Hematopoietic multipotent progenitor cell (in vitro differentiated cells): ENCODE data around the gene CYP46A1. TPM values are rescaled to one million over a fixed set of nuclear protein-coding genes. Genes with fewer than 3 reads are reported as not detected.

ENCODE experiments used
- DNase-seq, 3 donors: peaks; one replicate each; pipeline ENCODE4 v3.0.0-alpha.2; 2011 to 2015; ENCODE audit warnings: low read depth in 2 of 3, low spot score in 2 of 3
- total RNA-seq: library from RNA; depleted of rRNA; stranded (reverse); fragments of >200 nt; gene quantifications from one replicate; pipeline ENCODE4 v1.2.3, GENCODE V29; 2012

CYP46A1 gene
- total RNA-seq, 1 donor = not detected

DNA sequence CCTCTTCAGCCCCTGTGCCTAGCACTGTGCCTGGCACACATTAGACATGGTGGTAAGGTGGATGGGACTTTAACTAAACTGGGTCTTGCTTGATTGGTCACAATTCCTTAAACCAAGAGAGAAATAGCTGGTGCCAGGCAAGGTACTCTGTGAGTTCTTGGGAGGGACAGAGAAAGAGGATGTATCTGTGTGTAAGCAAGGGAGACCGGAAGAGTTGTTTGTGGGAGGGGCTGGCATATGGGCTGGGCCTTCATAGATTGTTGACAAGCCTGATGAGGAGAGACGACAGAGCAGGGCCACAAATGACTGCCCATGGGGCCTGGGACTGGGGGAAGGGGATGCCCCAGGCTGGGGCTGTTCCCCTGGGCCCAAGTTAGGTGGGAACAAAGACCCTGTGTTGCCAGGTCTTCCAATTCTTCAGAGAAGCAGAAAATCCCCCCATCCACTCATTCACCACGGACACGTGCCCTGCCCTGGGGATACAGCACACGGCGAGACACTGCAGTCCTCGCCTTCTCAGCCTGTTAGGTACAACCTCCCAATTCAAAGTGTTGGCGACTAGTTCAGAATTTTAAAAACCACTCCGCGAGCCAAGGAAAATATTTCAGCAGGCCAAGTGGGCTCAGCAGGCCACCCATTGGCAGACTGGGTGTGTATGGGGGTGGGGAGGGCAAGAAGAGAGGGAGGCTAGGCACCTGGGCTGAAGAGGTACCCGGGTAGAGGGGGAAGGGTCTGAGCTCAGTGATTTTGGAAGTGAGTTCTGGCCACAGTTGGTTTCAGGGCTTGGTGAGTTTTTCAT is 11.4 kb upstream of the CYP46A1 start:
- DNase-seq = peak in 1 of 3 donors; percentile 13

- DNase-seq = no peak
These were observed 10.6 kb upstream of the CYP46A1 start for GRCh38 chr14:99673305-99674063.

GRCh38 chr14:99674064-99674650 is 9.9 kb upstream of the CYP46A1 start:
- no peak for DNase-seq

DNA sequence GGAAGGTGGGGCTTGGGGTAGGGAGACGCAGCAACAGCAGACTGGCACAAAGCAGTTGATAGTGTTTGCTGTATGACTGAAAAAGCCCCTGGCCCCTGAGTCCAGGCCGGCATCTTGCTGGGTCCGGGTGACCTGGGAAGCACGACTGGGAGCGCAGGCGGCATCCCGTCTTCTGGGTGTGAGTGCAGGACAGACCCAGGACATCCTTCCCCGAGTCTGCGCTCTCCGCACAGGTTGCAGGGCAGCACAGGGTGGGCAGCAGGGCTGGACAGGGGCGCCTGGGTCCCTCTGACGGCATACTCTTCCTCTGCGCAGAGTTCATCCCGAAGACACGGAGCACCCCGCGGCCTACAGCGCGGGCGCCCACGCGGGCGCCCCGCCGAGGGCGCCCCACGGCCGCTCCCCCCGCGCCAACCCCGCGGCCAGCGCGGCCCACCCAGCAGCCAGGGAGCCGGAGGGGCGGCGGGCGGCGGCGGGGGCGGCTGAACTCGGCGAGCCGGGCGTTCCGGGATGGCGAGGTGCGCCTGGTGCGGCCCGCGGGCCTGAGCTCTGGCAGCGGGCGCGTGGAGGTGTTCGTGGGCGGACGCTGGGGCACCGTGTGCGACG is 9.2 kb upstream of the CYP46A1 start:
- no peak for DNase-seq

- no peak for DNase-seq
These were observed 8.7 kb upstream of the CYP46A1 start for GRCh38 chr14:99675382-99675835.

- DNase-seq = no peak
These were observed 8.1 kb upstream of the CYP46A1 start for GRCh38 chr14:99675951-99676350.

- no peak for DNase-seq
These were observed 7.4 kb upstream of the CYP46A1 start for GRCh38 chr14:99676657-99677056.

DNA sequence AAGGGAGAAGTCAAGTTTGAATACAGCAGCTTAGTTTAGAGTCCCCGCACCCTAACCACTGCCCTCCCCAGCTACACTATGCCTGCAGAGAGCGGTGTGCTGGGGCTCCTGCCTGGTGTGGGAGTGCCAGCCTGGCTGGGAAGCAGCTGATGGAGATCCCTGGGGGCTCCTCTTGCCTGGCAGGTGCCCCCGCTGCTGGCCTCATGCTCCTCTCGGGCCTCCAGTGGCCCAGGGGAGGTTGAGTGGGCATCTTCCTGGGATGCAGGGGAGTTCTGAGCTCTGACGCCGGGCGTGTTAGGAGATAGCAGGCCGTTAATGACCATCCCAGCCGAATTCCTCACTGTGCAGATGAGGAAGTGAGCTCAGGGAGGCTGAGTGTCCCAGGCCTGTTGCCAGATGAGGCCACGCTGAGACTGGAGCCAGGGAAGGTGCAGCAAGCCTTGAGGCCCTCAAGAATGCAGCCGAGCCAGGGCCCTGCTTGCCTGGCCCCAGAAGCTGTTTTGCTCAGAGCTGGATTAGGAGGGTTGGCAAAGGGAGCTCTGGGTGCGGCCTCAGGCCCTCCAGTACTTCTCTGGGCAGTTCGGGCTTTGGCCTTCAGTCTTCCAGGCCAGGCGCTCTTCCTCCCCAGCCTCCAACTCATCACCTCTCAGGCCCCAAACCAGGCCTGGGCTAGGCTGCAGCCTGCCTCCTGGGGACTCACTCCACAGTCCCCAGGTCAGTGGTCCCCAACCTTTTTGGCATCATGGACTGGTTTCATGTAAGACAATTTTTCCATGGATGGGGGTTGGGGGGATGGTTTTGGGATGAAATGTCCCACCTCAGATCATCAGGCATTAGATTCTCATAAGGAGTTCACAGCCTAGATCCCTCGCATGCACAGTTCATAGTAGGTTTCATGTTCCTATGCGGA is 6.6 kb upstream of the CYP46A1 start:
- DNase-seq = no peak

- DNase-seq = no peak
These were observed 5.9 kb upstream of the CYP46A1 start for GRCh38 chr14:99678198-99678597.

- DNase-seq = no peak
These were observed 5.0 kb upstream of the CYP46A1 start for GRCh38 chr14:99679111-99679510.

GRCh38 chr14:99679543-99679942 is 4.6 kb upstream of the CYP46A1 start:
- no peak for DNase-seq

GRCh38 chr14:99679996-99680395 is 4.1 kb upstream of the CYP46A1 start:
- DNase-seq = no peak

DNA sequence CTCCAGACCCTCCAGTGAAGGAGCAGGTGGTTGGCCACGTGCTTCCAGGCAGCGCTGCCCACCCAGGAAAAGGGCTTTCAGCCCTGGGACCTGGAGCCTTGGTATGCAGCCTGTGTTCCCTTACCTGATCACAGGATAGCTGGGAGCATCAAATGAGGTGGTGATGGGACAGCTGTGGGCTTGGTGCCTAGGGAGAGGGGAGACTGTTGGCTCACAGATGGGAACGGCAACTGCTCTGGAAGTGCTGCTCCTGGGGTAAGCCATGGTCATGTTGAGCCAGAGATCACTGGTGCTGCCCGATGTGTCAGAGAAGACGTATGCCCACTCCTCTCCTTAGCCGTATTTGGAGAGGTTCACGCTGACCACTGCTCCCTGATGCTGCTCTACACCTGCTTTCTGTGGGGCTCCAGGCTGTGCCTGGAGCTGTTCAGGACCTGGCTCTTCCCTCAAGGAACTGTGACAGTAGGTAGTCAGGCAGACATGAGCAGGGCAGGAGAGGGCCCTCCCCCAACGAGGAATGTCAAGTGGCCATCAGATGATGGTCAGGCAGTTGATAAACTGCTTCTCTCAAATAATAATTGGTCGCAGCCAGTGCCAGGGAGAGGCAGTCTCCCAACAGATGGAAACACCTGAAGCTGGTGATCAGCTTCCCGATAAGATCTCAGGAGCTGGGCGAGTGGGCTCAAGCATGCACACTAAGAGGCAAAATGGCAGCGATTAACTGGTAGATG is 2.8 kb upstream of the CYP46A1 start:
- DNase-seq = no peak

DNA sequence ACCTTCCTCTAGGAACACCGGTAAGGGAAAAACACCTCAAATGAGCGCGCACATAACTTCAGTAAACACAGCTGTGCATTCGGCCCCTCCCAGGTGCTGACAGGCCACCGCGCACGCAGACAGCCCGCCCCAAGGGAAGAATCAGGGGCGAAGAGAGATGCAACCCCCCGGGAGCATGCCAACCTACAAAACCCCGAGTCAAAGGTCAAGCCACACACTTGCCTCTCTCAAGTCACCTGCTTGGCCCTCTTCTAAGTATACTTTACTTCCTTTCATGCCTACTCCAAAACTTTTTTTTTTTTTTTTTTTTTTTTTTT is 2.3 kb upstream of the CYP46A1 start:
- DNase-seq = no peak

DNA sequence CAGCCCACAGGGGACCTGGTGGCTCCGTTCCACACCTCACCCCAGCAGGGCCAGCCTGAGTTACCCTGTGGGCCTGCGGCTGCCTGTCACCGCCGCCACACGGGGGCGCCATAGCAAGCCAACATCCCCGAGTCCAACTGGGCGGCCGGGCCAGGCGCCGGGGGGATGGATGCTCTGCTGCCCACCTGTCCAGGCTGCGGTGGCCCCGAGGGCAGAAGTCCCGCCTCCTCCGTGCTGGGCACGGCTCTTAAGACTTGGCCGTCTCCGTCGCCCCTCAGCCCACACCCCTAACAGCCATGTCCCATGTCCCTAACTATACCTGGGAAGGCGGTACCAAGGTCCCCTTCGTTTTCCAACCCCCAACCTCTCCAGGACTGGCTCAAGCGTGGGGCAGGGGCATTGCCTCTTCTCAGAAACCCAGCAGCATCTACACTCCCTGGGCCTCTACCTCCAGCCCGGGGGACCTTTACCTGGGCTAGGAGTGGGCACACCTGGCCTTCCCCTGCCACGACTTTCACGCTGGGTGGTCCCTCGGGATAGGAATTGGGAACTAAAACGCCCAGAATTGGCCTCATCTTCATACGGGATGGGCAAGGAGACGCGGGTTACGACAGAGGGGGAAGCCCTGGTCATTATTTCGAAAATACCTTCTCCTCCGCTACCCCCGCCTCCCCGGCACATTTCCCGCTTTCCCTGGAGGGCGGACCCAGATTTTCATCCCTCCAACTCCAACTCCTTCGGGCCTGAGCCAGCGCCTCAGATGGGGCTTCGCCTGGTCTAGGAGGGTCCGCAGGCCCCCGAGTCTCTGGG is 1.1 kb upstream of the CYP46A1 start:
- DNase-seq = peak; percentile 71 to 81 (median 72)

DNA sequence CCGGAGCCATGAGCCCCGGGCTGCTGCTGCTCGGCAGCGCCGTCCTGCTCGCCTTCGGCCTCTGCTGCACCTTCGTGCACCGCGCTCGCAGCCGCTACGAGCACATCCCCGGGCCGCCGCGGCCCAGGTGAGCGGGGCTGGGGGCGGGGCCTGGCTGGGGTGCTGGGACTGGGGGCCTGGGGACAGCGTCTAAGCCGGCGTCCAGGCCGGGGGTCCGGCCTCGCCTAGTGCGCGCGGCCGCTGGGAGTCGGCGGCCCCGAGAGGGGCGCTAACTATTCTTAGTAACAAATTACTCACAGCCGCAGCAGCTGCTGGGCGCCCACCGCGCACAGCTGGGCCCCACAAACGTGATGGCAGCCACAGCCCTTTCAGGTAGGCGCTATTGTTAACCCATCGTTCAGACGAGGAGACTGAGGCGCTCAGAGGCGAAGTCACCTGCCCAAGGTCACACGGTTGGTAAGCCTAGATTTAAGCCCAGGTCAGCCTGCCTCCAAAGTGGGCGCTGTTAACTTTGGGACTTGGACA is 374 bp downstream of the CYP46A1 start:
- peak in 1 of 3 donors; percentile 38 for DNase-seq

GRCh38 chr14:99685151-99685591 is 1.1 kb downstream of the CYP46A1 start:
- no peak for DNase-seq

DNA sequence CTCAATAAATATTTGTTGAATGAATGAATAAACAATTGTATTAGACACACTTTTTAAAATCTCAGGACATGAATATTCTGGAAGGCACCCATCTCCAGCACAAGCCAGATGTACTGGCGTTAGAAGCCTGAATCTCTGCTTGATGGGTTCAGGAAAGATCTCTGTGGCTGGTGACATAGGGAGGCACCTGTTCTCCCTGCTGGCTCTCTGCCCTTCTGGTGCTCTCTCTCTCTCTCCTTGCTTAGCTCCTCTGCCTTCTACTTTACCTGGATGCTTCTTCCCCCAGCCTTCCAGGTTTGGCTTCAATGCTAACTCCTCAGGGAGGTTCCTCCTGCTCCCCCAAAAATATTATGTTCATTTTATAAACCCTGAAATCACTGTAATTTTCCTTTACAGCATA is 1.5 kb downstream of the CYP46A1 start:
- no peak for DNase-seq
